GM21825 (cell line): ENCODE data around the gene ARID4A.
"Not testable (repeated sequence)": the region's sequence is repeated elsewhere in the genome, so short reads cannot be mapped to it uniquely, and the experiment has no call there.

Experiments
- ATAC-seq: cut with Tn5 transposase; IDR thresholded peaks from one replicate; pipeline ENCODE4 v1.9.1; 2021; ENCODE audit warnings: mild to moderate bottlenecking, moderate library complexity; ENCODE audit not compliant: unreplicated experiment

ARID4A gene, protein sequence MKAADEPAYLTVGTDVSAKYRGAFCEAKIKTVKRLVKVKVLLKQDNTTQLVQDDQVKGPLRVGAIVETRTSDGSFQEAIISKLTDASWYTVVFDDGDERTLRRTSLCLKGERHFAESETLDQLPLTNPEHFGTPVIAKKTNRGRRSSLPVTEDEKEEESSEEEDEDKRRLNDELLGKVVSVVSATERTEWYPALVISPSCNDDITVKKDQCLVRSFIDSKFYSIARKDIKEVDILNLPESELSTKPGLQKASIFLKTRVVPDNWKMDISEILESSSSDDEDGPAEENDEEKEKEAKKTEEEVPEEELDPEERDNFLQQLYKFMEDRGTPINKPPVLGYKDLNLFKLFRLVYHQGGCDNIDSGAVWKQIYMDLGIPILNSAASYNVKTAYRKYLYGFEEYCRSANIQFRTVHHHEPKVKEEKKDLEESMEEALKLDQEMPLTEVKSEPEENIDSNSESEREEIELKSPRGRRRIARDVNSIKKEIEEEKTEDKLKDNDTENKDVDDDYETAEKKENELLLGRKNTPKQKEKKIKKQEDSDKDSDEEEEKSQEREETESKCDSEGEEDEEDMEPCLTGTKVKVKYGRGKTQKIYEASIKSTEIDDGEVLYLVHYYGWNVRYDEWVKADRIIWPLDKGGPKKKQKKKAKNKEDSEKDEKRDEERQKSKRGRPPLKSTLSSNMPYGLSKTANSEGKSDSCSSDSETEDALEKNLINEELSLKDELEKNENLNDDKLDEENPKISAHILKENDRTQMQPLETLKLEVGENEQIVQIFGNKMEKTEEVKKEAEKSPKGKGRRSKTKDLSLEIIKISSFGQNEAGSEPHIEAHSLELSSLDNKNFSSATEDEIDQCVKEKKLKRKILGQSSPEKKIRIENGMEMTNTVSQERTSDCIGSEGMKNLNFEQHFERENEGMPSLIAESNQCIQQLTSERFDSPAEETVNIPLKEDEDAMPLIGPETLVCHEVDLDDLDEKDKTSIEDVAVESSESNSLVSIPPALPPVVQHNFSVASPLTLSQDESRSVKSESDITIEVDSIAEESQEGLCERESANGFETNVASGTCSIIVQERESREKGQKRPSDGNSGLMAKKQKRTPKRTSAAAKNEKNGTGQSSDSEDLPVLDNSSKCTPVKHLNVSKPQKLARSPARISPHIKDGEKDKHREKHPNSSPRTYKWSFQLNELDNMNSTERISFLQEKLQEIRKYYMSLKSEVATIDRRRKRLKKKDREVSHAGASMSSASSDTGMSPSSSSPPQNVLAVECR

GRCh38 chr14:58298477-58299400 lies at the start of gene ARID4A:
ARID4A (plus strand) TSS chr14:58298555; CDS start chr14:58299855, 1,300 bp downstream.
- no peak for ATAC-seq

GRCh38 chr14:58249611-58250010 lies 48.7 kb upstream of the ARID4A start:
- no peak for ATAC-seq

- ATAC-seq: no peak
Measured at GRCh38 chr14:58258156-58258555, 40.2 kb upstream of the ARID4A start.

- not testable (repeated sequence) for ATAC-seq
Measured at GRCh38 chr14:58262005-58262404, 36.4 kb upstream of the ARID4A start.

DNA sequence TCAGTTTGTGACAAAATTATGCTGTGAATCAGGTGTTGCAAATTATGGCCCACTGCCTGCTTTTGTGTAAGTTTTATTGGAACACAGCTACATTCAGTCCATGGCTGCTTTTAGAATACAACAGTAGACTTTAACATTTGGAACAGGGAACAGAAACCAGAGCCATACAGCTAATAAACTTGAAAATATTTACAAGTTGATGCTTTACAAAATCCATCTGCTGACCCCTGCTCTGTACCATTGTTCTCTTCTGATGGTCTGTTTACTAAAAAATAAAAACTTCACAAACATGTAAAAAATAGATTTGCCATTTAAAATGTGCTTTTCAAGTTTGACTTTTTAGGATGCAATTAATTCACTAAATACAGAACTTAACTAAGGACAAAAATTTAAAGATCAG lies 33.0 kb upstream of the ARID4A start:
- ATAC-seq: no peak

DNA sequence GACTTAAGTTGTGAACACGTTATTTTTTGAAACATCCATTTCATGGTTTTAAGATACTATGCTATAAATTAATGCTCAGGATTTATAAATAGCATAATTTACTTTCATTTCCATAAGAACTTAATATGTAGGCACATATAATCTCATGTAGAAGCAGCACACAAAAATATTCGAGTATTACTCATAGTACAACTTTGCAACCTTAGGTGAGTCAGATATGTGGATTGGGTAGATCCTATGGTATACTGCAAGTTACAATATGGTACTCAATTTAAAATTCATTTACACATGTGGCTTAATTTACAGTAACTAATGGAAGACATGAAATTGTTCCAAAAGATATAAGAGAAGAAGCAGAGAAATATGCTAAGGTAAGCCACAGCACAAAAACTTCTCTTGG lies 27.7 kb upstream of the ARID4A start:
- ATAC-seq: no peak

DNA sequence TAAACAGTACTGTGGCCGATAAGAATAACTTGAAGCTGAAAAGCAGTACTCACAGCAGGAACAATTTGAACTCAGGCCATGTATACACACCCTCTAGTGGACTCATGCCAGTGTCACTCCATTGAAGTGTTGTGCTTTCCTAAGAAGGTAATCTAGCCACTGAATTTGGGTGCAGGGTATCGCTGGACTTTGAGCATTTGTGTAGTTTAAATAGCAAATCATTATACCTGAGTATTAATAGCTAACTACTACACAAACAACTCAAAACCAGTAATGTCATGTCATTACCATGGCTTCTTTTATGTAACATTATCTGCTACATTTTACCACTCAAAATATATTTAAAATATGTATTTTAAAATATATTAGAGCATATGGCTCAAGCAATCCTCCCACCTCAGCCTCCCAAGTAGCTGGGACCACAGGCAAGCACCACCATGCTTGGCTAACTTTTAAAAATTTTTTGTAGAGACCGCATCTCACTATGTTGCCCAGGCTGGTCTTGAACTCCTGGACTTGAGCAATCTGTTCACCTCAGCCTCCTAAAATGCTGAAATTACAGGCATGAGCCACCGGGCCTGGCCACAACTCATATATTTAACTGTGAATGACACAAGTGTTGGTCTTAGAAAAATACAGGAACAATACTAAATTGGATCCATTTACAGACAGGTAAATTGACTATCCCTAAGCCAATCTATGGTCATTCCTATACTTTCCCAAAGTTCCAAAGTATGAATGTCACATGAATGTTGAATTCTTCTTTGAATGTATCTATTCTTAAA lies 25.6 kb upstream of the ARID4A start:
- no peak for ATAC-seq

DNA sequence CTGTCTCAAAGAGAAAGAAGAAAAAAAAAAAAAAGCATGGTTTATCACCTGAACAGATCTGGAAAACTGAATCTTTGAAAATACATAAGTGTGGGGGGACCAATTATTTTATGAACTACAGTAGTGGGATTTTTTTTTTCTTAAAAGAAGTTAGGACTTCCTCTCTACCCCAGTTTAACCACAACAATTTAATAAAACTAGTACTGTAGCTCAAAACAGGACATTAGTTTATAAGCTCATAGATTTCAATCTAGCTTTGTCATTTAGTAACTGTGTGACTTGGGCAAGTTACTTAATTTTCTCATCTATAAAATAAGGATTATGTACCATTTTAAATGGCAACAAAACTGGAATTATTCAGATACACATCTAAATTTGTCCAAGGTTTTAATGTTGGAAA lies 23.5 kb upstream of the ARID4A start:
- no peak for ATAC-seq

- ATAC-seq: no peak
Measured at GRCh38 chr14:58275527-58276190, 22.7 kb upstream of the ARID4A start.

- ATAC-seq: no peak
Measured at GRCh38 chr14:58276208-58276607, 22.1 kb upstream of the ARID4A start.

- no peak for ATAC-seq
Measured at GRCh38 chr14:58278177-58278576, 20.2 kb upstream of the ARID4A start.

DNA sequence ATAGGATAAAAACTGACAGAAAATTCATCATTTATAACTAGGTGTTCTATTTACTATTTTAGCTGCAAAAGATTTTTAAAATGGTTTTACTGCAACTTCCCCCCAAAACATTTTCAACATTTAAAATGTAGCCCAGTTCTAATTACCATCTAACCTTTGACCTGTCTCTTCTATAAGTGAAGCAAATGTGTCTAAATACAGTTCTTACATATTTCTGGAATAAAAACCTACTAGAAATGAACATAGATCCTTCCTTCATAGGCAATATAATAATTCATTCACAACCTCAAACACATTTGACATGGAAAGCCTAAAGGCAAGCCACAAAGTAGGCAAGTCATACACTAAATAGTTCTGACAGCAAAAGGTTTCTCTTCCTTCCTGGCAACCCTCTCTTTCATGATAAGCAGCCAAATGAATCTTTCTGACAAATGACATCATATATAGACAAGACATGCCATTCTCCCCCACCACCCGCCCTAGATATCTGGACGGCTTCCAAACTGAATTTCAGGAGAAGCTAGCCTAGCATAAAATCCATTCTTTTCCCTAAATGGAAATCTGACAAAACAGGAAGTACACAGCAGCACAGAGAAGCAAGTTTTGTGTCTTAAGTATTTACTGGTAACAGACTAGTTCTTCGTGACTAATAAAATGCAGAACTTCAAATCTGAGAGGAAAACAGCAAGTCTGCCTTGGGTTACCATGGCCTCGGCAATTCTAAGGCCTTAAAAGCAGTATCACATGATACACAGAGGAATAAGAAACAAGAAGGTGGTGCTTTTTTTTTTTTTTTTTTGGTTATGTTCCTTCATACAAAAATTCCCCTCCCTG lies 17.2 kb upstream of the ARID4A start:
- ATAC-seq: peak; percentile 61

DNA sequence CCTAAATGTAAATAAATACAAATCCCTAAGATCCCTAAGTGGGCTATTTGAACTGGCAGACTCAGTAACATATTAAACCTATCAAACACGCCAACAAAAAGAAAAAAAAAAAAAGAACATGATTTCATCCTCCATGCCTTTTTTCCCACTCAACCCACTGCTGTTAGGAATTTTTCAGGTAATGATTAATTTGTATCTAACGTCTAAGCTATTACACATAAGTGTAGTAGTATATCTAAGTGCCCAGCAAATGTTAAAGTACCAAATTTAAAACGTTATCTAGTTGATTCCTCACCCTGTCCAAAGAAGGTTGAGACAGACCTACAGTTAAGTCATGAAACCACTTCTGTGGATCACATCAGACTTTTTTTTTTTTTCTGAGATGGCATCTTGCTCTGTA lies 16.4 kb upstream of the ARID4A start:
- no peak for ATAC-seq

DNA sequence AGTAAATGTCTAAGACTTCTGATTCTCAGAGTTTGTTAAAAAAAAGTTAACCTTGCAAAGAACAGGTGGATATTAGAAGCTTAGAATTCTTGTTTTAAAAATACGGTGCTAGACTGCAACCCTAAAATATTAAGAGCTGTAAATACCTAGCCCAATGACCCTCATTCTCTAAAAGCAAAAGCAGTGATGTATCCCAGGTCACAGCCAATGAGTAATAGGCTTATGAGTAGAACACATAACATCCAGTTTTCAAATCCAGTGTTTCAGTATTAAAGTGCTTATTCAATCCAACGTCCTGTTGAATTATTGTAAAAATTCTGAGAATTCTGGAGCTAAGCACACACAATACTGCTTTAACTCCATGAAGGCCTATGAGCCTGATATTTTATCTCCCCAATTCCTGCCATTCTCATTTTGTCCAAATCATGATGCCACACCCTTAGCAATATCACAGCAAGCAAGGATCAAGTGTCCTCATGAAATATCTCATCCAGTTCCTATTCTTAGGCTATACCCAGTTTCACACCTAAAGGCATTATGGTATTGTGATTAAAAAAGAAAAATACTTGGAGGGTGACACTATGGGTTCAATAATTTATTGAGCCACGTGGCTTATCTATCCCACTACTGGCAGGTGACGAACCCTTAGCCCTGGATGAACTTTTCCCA lies 15.3 kb upstream of the ARID4A start:
- ATAC-seq: no peak

DNA sequence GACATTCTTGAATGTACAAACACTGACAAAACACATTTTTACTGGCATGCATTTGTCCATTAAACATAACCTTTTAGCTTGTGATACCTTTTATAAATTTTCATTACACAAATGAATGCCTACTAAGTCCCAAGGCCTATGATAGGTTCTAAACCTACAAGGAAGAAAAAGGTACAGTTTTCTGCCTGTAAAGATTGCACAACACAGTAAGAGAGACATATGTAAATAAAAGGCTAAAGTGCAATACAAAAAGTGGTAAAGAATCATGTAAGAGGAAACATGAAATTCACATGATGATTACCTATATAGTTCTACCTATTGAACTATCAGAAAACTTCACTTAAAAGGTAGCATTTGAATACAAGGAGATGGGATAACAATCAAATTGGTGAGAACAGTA lies 14.6 kb upstream of the ARID4A start:
- no peak for ATAC-seq

GRCh38 chr14:58285132-58285531 lies 13.2 kb upstream of the ARID4A start:
- ATAC-seq: no peak

- no peak for ATAC-seq
Measured at GRCh38 chr14:58287607-58288042, 10.7 kb upstream of the ARID4A start.
